HFFc6 (cell line): ENCODE results near the gene NPM1. TPM values are rescaled to one million over a fixed set of nuclear protein-coding genes. Genes with fewer than 3 reads are reported as not detected.
"Not testable (repeated sequence)": the region's sequence is repeated elsewhere in the genome, so short reads cannot be mapped to it uniquely, and the experiment has no call there.

ENCODE experiments used
- DNase-seq: peaks from one replicate; pipeline ENCODE4 v3.0.0-alpha.2; 2018
- H3K27ac Mint-ChIP-seq: 2 replicates; pipeline ENCODE4 v1.8.0; 2020; ENCODE audit warnings: mild to moderate bottlenecking, mixed read lengths
- H3K27me3 Mint-ChIP-seq: 2 replicates; pipeline ENCODE4 v1.8.0; 2021; ENCODE audit warnings: mild to moderate bottlenecking, moderate library complexity, mixed read lengths; ENCODE audit not compliant: insufficient read depth
- H3K36me3 Mint-ChIP-seq: 2 replicates; pipeline ENCODE4 v1.8.0; 2021; ENCODE audit warnings: low read depth, mixed read lengths
- H3K4me1 Mint-ChIP-seq: 2 replicates; pipeline ENCODE4 v1.8.0; 2020; ENCODE audit warnings: low read depth, mixed read lengths
- H3K4me3 Mint-ChIP-seq: 2 replicates; pipeline ENCODE4 v1.8.0; 2020; ENCODE audit warnings: mild to moderate bottlenecking, moderate library complexity, mixed read lengths
- H3K9me3 Mint-ChIP-seq: 2 replicates; pipeline ENCODE4 v1.8.0; 2020; ENCODE audit warnings: mild to moderate bottlenecking, mixed read lengths
- total RNA-seq, 6 experiments: library from RNA; stranded (reverse); fragmentation: NEBNext Ultra II Directional; extraction: Animal tissue kit (Norgen Biotek cat#: 25700); gene quantifications; 2 replicates in 1 of 6; 3 replicates in 5 of 6; pipeline ENCODE4 v1.2.3, GENCODE V29; 2021
- TF ChIP-seq, protein P1 (sequence below): fragments of 200-600 bp; sonication (generic); IDR thresholded peaks from 2 replicates; pipeline ENCODE4 v1.5.0; 2021; ENCODE audit warnings: antibody characterized with exemption, mild to moderate bottlenecking

Gene NPM1
- total RNA-seq, 6 experiments from 2014 or later: 1,557 to 2,328 (median 1,897) TPM

DNA sequence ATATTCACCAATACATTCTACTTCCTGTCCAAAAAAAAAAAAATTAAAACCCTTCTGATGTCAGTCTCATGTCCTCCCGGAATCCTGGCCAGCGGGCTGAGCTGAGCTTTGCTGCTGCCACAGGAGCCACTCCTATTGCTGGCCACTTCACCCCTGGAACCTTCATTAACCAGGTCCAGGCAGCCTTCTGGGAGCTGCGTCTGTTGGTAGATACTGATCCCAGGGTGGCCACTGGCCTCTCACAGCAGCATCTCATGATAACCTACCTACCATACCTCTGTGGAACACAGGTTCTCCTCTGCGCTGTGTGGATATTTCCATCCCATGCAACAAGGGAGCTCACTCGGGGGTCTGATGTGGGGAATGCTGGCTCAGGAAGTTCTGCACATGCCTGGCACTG, 21.0 kb upstream of the NPM1 start:
- no peak overlapping the region for H3K4me3 Mint-ChIP-seq
- H3K9me3 Mint-ChIP-seq: no peaks in the 10 kb centered on the region
- no peaks in the 10 kb centered on the region for H3K36me3 Mint-ChIP-seq
- TF ChIP-seq, protein P1, sequence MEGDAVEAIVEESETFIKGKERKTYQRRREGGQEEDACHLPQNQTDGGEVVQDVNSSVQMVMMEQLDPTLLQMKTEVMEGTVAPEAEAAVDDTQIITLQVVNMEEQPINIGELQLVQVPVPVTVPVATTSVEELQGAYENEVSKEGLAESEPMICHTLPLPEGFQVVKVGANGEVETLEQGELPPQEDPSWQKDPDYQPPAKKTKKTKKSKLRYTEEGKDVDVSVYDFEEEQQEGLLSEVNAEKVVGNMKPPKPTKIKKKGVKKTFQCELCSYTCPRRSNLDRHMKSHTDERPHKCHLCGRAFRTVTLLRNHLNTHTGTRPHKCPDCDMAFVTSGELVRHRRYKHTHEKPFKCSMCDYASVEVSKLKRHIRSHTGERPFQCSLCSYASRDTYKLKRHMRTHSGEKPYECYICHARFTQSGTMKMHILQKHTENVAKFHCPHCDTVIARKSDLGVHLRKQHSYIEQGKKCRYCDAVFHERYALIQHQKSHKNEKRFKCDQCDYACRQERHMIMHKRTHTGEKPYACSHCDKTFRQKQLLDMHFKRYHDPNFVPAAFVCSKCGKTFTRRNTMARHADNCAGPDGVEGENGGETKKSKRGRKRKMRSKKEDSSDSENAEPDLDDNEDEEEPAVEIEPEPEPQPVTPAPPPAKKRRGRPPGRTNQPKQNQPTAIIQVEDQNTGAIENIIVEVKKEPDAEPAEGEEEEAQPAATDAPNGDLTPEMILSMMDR: no peak
- H3K27me3 Mint-ChIP-seq: peaks cover 9% of the 10 kb centered on the region; the same call in 1 of the 2 replicates
- no peak overlapping the region for H3K27ac Mint-ChIP-seq
- H3K4me1 Mint-ChIP-seq: peaks cover 8% of the 10 kb centered on the region; the same call in 1 of the 2 replicates
- no peak for DNase-seq

DNA sequence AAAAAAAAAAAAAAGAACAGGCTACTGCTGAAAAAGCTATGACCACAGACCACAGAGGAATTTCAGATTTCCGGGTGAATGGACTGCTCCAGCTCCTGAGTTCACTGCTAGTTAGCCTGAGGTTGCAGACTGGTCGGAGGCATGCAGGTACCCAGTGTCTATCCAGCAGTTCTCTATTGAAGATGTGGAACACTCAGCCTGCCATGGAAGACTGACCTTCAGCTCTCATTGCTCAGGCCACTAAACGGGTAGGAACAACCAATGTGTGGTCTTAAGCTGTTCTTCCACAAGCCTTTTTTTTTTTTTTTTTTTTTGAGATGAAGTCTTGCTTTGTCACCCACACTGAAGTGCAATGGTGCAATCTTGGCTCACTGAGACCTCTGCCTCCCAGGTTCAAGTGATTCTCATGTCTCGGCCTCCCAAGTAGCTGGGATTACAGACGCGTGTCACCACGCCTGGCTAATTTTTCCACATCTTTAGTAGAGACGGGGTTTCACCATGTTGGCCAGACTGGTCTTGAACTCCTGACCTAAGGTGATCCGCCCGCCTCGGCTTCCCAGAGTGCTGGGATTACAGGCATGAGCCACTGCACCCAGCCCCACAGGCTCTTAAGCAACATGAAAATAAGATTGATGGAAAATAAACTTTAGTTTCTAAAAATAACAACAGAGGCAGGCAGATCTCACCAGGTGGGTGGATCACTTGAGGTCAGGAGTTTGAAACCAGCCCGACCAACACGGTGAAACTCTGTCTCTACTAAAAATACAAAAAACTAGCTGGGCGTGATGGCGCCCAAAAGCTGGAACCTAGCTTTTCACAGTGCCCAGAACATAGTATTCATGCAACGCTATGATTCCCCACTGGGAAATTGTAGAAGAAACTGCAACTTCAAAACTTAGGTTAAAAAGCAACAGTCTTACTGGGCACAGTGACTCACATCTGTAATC, 20.0 kb upstream of the NPM1 start:
- Mint-ChIP-seq H3K4me1 (peaks cover 8% of the 10 kb centered on the region; the same call in 1 of the 2 replicates), H3K9me3 (no peaks in the 10 kb centered on the region), H3K27ac (no peak overlapping the region), H3K4me3 (no peak overlapping the region), H3K36me3 (no peaks in the 10 kb centered on the region), H3K27me3 (peaks cover 9% of the 10 kb centered on the region; the same call in 1 of the 2 replicates)
- TF ChIP-seq, protein P1: no peak
- peak; percentile 58 for DNase-seq

DNA sequence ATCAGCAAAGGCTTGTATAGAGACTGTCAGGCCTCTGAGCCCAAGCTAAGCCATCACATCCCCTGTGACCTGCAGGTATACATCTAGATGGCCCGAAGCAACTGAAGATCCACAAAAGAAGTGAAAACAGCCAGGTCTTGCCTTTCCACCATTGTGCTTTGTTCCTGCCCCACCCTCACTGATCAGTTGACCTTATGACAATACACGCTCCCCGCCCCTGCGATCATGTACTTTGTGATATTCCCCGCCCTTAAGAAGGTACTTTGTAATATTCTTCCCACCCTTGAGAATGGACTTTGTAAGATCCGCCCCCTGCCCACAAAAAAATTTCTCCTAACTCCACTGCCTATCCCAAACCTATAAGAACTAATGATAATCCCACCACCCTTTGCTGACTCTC, 18.6 kb upstream of the NPM1 start:
- no peaks in the 10 kb centered on the region for H3K36me3 Mint-ChIP-seq
- no peak overlapping the region for H3K4me3 Mint-ChIP-seq
- peaks cover 8% of the 10 kb centered on the region; the same call in 1 of the 2 replicates for H3K4me1 Mint-ChIP-seq
- TF ChIP-seq, protein P1: no peak
- H3K27ac Mint-ChIP-seq: no peak overlapping the region
- no peaks in the 10 kb centered on the region for H3K9me3 Mint-ChIP-seq
- DNase-seq: no peak
- H3K27me3 Mint-ChIP-seq: peaks cover 10% of the 10 kb centered on the region; the same call in 1 of the 2 replicates

DNA sequence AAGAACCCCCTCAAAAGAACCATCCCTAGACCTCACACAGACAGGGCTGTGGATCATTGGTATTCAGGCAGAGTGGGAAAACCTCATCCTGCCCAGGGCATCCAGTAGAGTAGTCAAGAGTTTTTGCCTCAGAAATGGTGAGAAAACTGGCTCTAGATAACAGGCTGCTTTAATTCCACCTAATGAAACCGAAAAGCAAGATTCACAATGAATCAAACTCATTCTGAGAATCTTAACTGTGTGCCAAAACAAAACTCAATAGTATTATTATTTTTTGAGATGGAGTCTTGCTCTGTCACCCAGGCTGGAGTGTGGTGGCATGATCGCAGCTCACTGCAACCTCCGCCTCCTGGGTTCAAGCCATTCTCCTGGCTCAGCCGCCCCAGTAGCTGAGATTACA, 17.8 kb upstream of the NPM1 start:
- H3K9me3 Mint-ChIP-seq: no peaks in the 10 kb centered on the region
- H3K4me3 Mint-ChIP-seq: no peak overlapping the region
- TF ChIP-seq, protein P1: no peak

DNA sequence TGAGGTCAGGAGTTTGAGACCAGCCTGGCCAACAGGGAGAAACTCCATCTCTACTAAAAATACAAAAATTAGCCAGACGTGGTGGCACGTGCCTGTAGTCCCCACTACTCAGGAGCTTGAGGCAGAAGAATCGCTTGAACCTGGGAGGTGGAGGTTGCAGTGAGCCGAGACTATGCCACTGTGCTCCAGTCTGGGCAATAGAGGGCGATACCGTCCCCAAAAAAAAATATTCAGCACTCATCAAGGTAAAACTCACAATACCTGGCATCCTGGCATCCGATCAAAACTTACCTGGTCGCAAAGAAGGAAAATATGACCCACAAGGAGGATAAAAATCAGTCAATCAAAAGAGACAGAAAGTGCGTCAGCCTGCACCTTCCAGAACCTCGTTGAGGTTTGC, 16.8 kb upstream of the NPM1 start:
- H3K9me3 Mint-ChIP-seq, H3K27ac Mint-ChIP-seq, H3K36me3 Mint-ChIP-seq, DNase-seq, H3K4me1 Mint-ChIP-seq, H3K4me3 Mint-ChIP-seq: not testable (repeated sequence)
- H3K27me3 Mint-ChIP-seq: peaks cover 12% of the 10 kb centered on the region
- TF ChIP-seq, protein P1: peak; percentile 37; the same call in 1 of the 2 replicates

More for the DNA sequence above, 17.8 kb upstream of the NPM1 start:
- Mint-ChIP-seq H3K27me3 (peaks cover 12% of the 10 kb centered on the region), H3K36me3 (no peaks in the 10 kb centered on the region), H3K27ac (no peak overlapping the region), H3K4me1 (peaks cover 8% of the 10 kb centered on the region; the same call in 1 of the 2 replicates)
- DNase-seq: no peak
